GM19240 (cell line): ENCODE measurements around the gene NCDN.

Source experiments
- DNase-seq: peaks from one replicate; pipeline ENCODE4 v3.0.0; 2011; ENCODE audit warnings: low spot score; ENCODE audit not compliant: insufficient read length

The NCDN gene

GRCh38 chr1:35554266-35555211, 3.1 kb upstream of the NCDN start:
- no peak for DNase-seq

DNA sequence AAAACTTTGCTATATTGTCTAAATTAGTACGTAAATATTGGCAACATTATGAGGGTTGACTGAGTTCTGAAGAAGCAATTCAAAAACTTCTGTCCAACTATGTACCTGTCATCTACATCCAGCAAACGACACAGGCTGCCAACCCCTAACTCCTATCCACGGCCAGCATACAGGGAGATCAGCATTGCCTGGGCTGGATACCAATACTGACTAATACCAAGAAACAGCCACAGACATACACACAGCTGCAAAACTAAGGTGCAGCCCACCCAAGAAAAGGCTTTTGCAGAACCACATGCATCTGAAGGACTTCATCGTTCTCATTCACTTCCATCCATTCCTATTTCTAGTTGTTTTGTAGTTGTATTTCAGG, 2.4 kb upstream of the NCDN start:
- no peak for DNase-seq

DNA sequence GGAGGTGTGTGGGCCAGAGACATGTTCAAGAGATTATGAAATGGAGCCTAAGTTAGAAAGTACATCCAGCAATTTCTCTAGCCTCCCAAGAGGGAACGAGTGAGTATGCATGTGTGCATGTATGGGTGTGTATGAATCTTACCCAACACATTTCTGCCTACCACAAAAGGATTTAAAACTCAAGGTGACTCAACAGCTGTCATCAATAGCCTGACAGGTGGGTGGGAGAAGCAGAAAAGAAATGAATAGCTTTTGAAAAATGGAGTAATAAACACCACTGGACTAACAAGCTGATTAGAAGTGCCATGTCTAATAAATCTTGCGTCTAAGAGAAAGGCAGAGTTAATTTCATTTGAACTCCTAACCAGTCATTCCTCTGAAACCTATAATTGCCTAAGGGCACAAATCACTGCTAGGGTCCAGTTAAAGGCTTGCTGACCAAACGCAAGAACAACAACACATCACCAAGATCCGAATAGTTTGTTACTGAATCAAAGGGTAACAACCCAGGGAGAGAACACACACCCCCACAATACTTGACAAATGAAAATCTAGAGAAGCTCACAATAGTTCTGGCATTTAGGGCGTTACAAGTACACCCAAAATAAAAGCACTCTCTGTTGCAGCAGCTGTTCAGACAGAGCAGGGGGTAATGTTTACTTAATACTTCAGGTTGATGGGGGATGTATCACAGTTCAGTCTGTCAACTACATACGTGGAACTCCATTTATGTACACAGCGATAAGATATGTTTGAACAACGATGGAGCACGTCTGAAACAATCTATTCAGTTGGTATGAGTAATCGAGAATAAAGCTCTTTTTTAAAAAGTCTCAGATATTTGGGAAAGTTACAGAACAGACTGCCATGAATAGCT, 1.8 kb upstream of the NCDN start:
- no peak for DNase-seq

DNA sequence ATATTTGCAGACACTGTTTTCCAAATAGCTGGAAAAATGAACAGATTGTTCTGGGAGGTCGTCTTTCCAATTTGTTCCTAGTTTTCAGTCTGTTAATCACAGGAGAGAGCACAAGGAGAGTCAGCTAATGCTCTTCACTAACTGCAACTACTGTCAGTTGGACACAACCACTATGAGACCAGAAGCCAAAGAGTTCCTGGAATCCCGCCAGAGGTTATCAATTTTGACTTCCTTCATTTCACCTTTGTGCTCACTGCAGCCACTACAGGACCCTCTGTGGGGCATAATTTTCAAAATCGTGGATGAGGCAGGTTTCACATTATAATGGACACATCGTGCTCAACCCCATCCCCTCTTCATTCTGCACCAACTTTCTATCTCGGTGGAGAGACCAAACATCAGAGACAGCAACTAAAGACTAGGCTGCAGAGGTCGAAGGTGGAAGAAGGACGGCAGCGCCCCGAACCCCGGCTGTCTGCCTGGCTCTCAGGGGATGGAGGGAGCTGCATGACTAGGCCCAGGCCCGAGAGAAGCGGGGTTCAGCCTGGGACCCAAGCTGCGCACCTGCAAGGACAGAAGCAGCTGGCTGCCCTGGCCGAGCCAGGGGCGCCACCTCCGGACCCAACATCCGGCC, 998 bp upstream of the NCDN start:
- DNase-seq, result no peak

DNA sequence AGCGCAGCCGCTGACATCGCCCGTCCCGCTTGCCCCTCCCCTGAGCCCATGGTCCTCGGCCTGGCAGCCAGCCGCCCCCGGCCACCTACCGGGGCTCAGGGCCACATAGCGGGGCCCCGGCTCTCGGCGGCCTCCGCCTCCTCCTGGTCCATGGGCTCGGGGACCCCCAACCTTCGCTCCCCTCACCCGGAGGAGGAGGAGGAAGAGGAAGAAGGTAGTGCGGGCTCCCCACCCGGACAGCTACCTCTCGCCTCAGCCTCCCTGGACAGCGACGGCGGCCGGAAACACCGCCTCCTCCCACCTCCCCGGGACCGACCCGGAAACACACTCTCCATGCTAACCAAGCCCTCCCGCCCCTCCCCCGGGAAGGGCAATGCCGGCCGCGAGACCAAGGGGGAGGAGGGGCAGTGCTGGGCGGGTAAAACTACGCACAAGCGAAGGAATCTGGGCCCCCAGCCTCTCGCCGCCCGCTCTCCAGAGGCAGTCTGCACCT, 435 bp upstream of the NCDN start, which contains the start of gene KIAA0319L:
KIAA0319L (minus strand) TSS at position 286 of the 493 bp plus-strand sequence. CDS start 2,912 bp downstream, outside the sequence.
- peak; percentile 60 for DNase-seq

- no peak for DNase-seq
Observed at GRCh38 chr1:35558374-35559316, 1.0 kb downstream of the NCDN start.

DNA sequence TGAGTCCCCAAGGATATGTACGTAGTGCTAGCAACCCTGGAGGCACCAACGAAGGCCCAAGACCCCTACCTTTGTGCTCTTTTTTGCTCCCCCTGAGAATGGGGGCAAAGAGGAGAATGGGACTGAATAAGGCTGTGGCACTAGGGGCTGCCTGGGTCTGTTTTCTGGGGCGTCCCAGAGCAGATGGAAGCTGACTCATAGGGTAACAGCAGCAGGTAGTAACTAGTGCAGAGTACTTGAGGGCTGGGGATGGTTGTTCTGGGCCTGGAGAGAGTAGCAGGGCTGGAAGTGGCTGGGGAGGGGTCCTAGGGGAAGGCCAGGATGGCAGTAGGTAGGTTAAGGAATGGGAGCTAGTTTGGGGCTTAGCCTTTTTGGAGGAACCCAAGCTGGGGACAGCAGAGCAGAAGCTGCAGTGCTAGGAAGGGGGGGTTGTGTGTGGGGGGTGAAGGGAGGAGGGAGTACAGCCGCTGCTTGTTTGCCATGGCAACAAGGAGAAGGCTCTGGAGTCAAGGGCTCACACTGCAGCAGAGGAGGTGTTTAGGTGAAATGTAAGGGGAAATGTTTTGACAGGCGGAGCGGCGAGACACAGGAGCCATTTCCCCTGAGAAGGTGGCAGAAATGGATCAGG, 1.8 kb downstream of the NCDN start:
- no peak for DNase-seq

DNA sequence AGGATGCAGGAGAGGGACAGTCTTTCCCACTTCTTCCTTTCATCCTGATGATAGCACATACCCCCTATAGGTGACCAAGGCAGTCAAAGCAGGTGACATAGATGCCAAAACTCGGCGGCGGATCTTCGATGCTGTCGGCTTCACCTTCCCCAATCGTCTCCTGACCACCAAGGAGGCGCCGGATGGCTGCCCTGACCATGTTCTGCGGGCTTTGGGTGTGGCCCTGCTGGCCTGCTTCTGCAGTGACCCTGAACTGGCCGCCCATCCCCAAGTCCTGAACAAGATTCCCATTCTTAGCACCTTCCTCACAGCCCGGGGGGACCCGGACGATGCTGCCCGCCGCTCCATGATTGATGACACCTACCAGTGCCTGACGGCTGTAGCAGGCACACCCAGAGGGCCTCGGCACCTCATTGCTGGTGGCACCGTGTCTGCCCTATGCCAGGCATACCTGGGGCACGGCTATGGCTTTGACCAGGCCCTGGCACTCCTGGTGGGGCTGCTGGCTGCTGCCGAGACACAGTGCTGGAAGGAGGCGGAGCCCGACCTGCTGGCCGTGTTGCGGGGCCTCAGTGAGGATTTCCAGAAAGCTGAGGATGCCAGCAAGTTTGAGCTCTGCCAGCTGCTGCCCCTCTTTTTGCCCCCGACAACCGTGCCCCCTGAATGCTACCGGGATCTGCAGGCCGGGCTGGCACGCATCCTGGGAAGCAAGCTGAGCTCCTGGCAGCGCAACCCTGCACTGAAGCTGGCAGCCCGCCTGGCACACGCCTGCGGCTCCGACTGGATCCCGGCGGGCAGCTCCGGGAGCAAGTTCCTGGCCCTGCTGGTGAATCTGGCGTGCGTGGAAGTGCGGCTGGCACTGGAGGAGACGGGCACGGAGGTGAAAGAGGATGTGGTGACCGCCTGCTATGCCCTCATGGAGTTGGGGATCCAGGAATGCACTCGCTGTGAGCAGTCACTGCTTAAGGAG, 2.9 kb downstream of the NCDN start:
- DNase-seq, result no peak

- no peak for DNase-seq
Observed at GRCh38 chr1:35561297-35561971, 3.8 kb downstream of the NCDN start.

DNA sequence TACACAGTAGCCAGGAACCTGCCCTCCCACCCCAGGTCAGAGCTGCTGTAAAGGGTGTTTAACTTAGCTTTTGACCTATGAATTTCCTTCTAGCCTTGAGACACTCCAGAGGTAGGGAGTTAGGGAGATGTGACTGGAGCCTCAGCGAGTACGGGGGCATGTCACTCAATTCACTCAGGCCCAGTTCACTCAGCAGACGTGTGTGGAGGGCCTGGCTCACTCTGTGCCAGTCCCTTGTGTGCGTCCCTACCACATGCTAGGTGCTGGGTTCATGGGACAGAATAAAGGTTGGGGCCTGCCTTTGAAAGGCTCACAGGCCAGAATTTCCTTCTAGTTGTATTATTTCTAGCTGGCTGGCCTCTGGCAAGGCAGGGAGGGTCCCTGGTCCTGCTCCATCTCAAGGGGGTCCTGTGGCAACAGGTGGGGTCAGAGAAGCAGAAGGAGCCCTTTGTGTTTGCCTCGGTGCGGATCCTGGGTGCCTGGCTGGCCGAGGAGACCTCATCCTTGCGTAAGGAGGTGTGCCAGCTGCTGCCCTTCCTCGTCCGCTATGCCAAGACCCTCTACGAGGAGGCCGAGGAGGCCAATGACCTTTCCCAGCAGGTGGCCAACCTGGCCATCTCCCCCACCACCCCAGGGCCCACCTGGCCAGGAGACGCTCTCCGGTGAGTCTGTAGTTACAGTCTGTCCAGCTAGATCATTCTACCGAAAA, 4.5 kb downstream of the NCDN start:
- DNase-seq, result no peak

GRCh38 chr1:35563166-35563565, 5.6 kb downstream of the NCDN start:
- no peak for DNase-seq

DNA sequence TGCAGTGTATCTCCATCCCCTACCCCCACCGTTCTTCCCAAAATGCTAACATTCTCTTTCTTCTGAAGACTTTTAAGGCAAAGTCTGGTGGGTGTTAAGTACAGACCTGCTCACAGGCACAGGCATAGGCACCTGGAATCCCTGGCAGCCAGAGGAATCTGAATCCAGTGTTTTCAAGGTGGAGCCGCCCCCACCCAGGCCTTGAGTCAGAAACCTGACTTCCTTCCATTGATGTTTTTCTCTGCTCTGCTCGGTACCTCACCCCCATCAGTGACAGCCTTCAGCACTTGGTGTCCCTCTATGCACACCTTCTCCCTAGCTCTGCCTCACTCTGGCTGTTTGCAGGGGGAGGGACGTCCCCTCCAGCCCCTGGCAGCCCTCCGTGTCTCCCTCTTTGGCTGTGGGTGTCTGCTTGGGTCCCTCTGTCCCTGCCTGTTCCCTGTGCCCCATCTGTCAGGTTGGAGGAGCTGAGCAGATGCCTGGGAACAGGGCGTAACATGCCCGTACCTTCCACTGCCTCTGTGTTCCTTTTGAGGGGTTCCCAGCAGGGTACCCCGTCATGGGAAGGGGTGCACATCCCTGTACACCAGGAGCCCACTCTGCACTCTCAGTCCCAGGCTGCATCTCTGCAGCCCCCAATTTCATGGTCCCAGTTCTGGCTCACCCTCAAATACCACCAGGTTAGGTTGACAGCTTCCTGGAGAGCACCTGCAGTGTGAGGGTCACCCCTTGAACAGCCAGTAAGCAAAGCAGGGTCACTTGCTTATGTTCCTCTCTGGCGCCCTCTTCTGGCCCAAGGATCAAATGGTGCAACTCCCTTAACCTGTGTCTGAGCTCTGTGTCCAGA, 6.7 kb downstream of the NCDN start:
- DNase-seq, result peak; percentile 69

GRCh38 chr1:35564884-35565741, 7.5 kb downstream of the NCDN start:
- no peak for DNase-seq

DNA sequence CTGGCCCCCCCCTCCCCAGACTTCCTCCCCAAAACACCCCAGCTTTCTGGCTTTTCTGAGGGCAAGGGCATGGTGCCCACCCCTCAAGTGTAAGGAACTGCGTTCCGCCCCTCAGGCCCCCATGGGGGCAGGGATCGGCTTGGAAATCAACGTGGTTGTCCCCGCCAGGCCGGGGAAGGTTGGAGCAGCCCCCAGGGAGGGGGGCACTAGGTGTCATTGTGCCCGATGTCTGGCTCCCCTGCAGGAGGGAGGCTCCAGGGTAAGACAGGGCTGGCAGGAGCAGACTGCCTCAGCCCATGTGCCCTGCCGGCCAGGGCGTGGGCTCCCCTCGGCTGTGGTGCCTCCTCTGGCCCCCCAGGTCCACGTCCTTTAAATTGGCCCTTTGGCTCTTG, 8.1 kb downstream of the NCDN start:
- DNase-seq, result no peak

- no peak for DNase-seq
Observed at GRCh38 chr1:35567947-35568558, 10.5 kb downstream of the NCDN start.
